ENCODE results near the gene ABCB9.

ABCB9 gene

GRCh38 chr12:122880155-122880667 is 86.1 kb downstream of the ABCB9 start:
- no peak overlapping the region for H3K4me3 ChIP-seq (ENCODE audit: low read depth, low read length)
- DNase-seq = no peak
- H3K27ac ChIP-seq = no peak overlapping the region
- no peaks in the 10 kb centered on the region for H3K36me3 ChIP-seq (replicated peaks)
- in situ Hi-C loops (cut with HindIII; ENCODE audit: low pct_ligation_motif_present, low sequenced_read_pairs) = no loop called here
- H3K27me3 ChIP-seq (replicated peaks) = no peaks in the 10 kb centered on the region
- TF ChIP-seq, protein P1, sequence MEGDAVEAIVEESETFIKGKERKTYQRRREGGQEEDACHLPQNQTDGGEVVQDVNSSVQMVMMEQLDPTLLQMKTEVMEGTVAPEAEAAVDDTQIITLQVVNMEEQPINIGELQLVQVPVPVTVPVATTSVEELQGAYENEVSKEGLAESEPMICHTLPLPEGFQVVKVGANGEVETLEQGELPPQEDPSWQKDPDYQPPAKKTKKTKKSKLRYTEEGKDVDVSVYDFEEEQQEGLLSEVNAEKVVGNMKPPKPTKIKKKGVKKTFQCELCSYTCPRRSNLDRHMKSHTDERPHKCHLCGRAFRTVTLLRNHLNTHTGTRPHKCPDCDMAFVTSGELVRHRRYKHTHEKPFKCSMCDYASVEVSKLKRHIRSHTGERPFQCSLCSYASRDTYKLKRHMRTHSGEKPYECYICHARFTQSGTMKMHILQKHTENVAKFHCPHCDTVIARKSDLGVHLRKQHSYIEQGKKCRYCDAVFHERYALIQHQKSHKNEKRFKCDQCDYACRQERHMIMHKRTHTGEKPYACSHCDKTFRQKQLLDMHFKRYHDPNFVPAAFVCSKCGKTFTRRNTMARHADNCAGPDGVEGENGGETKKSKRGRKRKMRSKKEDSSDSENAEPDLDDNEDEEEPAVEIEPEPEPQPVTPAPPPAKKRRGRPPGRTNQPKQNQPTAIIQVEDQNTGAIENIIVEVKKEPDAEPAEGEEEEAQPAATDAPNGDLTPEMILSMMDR (IDR thresholded peaks at IDR 0.05; ENCODE audit: low read depth, low read length, missing control alignments) = no peak
